Activated CD4-positive, alpha-beta T cell treated with anti-CD3 and anti-CD28 coated beads, Interleukin-2, amount 10 ng/mL, durations not matched to agents 7 days and 5 days (primary cell): ENCODE measurements around the gene PAK5. TPM values are rescaled to one million over a fixed set of nuclear protein-coding genes. Genes with fewer than 3 reads are reported as not detected.

Experiments used
- CTCF ChIA-PET: fragments of 350-600 bp; sonication (Branson Sonifier 250); formaldehyde crosslinking; loops from one replicate; lab custom pipeline; 2021; ENCODE audit warnings: antibody characterized with exemption; lab: Charles Lee
- POLR2A ChIA-PET: fragments of 350-600 bp; sonication (Branson Sonifier 250); formaldehyde crosslinking; loops from one replicate; lab custom pipeline; 2021; ENCODE audit warnings: antibody characterized with exemption; lab: Charles Lee
- DNase-seq: peaks from one replicate; pipeline ENCODE4 v3.0.0-alpha.2; 2020
- H3K27ac Mint-ChIP-seq: one replicate; pipeline ENCODE4 v1.8.0; 2021; ENCODE audit warnings: mild to moderate bottlenecking, moderate library complexity, mixed read lengths
- H3K27me3 Mint-ChIP-seq: one replicate; pipeline ENCODE4 v1.8.0; 2021; ENCODE audit warnings: mixed read lengths
- H3K36me3 Mint-ChIP-seq: one replicate; pipeline ENCODE4 v1.8.0; 2021; ENCODE audit warnings: low read depth, mixed read lengths
- H3K4me1 Mint-ChIP-seq: one replicate; pipeline ENCODE4 v1.8.0; 2021; ENCODE audit warnings: mixed read lengths
- H3K4me3 Mint-ChIP-seq: one replicate; pipeline ENCODE4 v1.8.0; 2021; ENCODE audit warnings: mild to moderate bottlenecking, moderate library complexity, mixed read lengths
- H3K9me3 Mint-ChIP-seq: one replicate; pipeline ENCODE4 v1.8.0; 2021; ENCODE audit warnings: mixed read lengths
- total RNA-seq, 2 experiments: library from RNA; stranded (reverse); gene quantifications; one replicate each; pipeline ENCODE4 v1.2.3, GENCODE V29; 2021

Gene PAK5
- total RNA-seq, 2 experiments from 2014 or later: not detected

GRCh38 chr20:9515214-9515585 is 323.7 kb downstream of the PAK5 start:
- no peak for DNase-seq
- H3K36me3 Mint-ChIP-seq: no peaks in the 10 kb centered on the region
- H3K27ac Mint-ChIP-seq: no peak overlapping the region
- H3K4me3 Mint-ChIP-seq: no peak overlapping the region
- ChIA-PET POLR2A (no interaction called here), CTCF (no interaction called here)
- H3K27me3 Mint-ChIP-seq: peaks cover 72% of the 10 kb centered on the region
- no peaks in the 10 kb centered on the region for H3K4me1 Mint-ChIP-seq
- no peaks in the 10 kb centered on the region for H3K9me3 Mint-ChIP-seq

GRCh38 chr20:9514461-9515213 is 324.2 kb downstream of the PAK5 start, which contains the start of gene LAMP5:
Gene LAMP5 (plus strand): TSS chr20:9514590. CDS start chr20:9514853, 263 bp downstream.
- peaks cover 75% of the 10 kb centered on the region for H3K27me3 Mint-ChIP-seq
- H3K9me3 Mint-ChIP-seq: no peaks in the 10 kb centered on the region
- H3K4me3 Mint-ChIP-seq: no peak within 1 kb of the TSS
- no peak within 1 kb of the TSS for H3K27ac Mint-ChIP-seq
- POLR2A ChIA-PET: no interaction called here
- H3K36me3 Mint-ChIP-seq: no peaks in the 10 kb centered on the region
- DNase-seq: no peak
- no peaks in the 10 kb centered on the region for H3K4me1 Mint-ChIP-seq
- CTCF ChIA-PET: no interaction called here

- CTCF ChIA-PET: no interaction called here
- POLR2A ChIA-PET: no interaction called here
- H3K27me3 Mint-ChIP-seq: peaks cover 79% of the 10 kb centered on the region
- no peak overlapping the region for H3K27ac Mint-ChIP-seq
- no peaks in the 10 kb centered on the region for H3K36me3 Mint-ChIP-seq
- H3K4me1 Mint-ChIP-seq: no peaks in the 10 kb centered on the region
- no peak overlapping the region for H3K4me3 Mint-ChIP-seq
- H3K9me3 Mint-ChIP-seq: no peaks in the 10 kb centered on the region
- DNase-seq: no peak
These were observed 324.8 kb downstream of the PAK5 start for GRCh38 chr20:9514072-9514460.

GRCh38 chr20:9510911-9511310 is 328.0 kb downstream of the PAK5 start:
- ChIA-PET CTCF (no interaction called here), POLR2A (no interaction called here)
- peaks cover 71% of the 10 kb centered on the region for H3K27me3 Mint-ChIP-seq
- no peaks in the 10 kb centered on the region for H3K4me1 Mint-ChIP-seq
- no peak overlapping the region for H3K27ac Mint-ChIP-seq
- H3K9me3 Mint-ChIP-seq: no peaks in the 10 kb centered on the region
- no peak for DNase-seq
- no peaks in the 10 kb centered on the region for H3K36me3 Mint-ChIP-seq
- H3K4me3 Mint-ChIP-seq: no peak overlapping the region

- no peaks in the 10 kb centered on the region for H3K36me3 Mint-ChIP-seq
- no peak overlapping the region for H3K4me3 Mint-ChIP-seq
- no peak for DNase-seq
- H3K4me1 Mint-ChIP-seq: no peaks in the 10 kb centered on the region
- ChIA-PET POLR2A (no interaction called here), CTCF (no interaction called here)
- no peaks in the 10 kb centered on the region for H3K9me3 Mint-ChIP-seq
- H3K27me3 Mint-ChIP-seq: peaks cover 60% of the 10 kb centered on the region
- H3K27ac Mint-ChIP-seq: no peak overlapping the region
These were observed 329.6 kb downstream of the PAK5 start for GRCh38 chr20:9509246-9509645.

- POLR2A ChIA-PET: no interaction called here
- Mint-ChIP-seq H3K4me1 (no peaks in the 10 kb centered on the region), H3K36me3 (no peaks in the 10 kb centered on the region), H3K27ac (no peak overlapping the region), H3K4me3 (no peak overlapping the region), H3K9me3 (no peaks in the 10 kb centered on the region), H3K27me3 (peaks cover 55% of the 10 kb centered on the region)
- CTCF ChIA-PET: no interaction called here
- DNase-seq: no peak
These were observed 330.1 kb downstream of the PAK5 start for GRCh38 chr20:9508696-9509178.

GRCh38 chr20:9508240-9508661 is 330.6 kb downstream of the PAK5 start:
- Mint-ChIP-seq H3K9me3 (no peaks in the 10 kb centered on the region), H3K4me3 (no peak overlapping the region), H3K36me3 (no peaks in the 10 kb centered on the region), H3K27ac (no peak overlapping the region), H3K4me1 (no peaks in the 10 kb centered on the region), H3K27me3 (peaks cover 55% of the 10 kb centered on the region)
- DNase-seq: no peak
- ChIA-PET CTCF (no interaction called here), POLR2A (no interaction called here)

GRCh38 chr20:9507544-9508239 is 331.2 kb downstream of the PAK5 start:
- H3K4me3 Mint-ChIP-seq: no peak overlapping the region
- no peak overlapping the region for H3K27ac Mint-ChIP-seq
- POLR2A ChIA-PET: no interaction called here
- CTCF ChIA-PET: no interaction called here
- H3K4me1 Mint-ChIP-seq: no peaks in the 10 kb centered on the region
- H3K27me3 Mint-ChIP-seq: peaks cover 52% of the 10 kb centered on the region
- no peak for DNase-seq
- no peaks in the 10 kb centered on the region for H3K36me3 Mint-ChIP-seq
- no peaks in the 10 kb centered on the region for H3K9me3 Mint-ChIP-seq

GRCh38 chr20:9506964-9507369 is 331.9 kb downstream of the PAK5 start:
- ChIA-PET POLR2A (no interaction called here), CTCF (no interaction called here)
- Mint-ChIP-seq H3K36me3 (no peaks in the 10 kb centered on the region), H3K27me3 (peaks cover 45% of the 10 kb centered on the region), H3K9me3 (no peaks in the 10 kb centered on the region), H3K4me1 (no peaks in the 10 kb centered on the region), H3K27ac (no peak overlapping the region), H3K4me3 (no peak overlapping the region)
- DNase-seq: no peak

- Mint-ChIP-seq H3K36me3 (no peaks in the 10 kb centered on the region), H3K27me3 (peaks cover 39% of the 10 kb centered on the region), H3K4me3 (no peak overlapping the region), H3K27ac (no peak overlapping the region), H3K4me1 (no peaks in the 10 kb centered on the region), H3K9me3 (no peaks in the 10 kb centered on the region)
- CTCF ChIA-PET: no interaction called here
- POLR2A ChIA-PET: no interaction called here
- no peak for DNase-seq
These were observed 332.5 kb downstream of the PAK5 start for GRCh38 chr20:9506280-9506821.

GRCh38 chr20:9503526-9504245 is 335.2 kb downstream of the PAK5 start:
- ChIA-PET CTCF (no interaction called here), POLR2A (no interaction called here)
- Mint-ChIP-seq H3K27me3 (peaks cover 22% of the 10 kb centered on the region), H3K36me3 (no peaks in the 10 kb centered on the region), H3K4me3 (no peak overlapping the region), H3K9me3 (no peaks in the 10 kb centered on the region), H3K27ac (no peak overlapping the region), H3K4me1 (no peaks in the 10 kb centered on the region)
- DNase-seq: no peak

- ChIA-PET POLR2A (no interaction called here), CTCF (no interaction called here)
- Mint-ChIP-seq H3K4me3 (no peak overlapping the region), H3K9me3 (no peaks in the 10 kb centered on the region), H3K27ac (no peak overlapping the region), H3K36me3 (no peaks in the 10 kb centered on the region), H3K4me1 (no peaks in the 10 kb centered on the region), H3K27me3 (peaks cover 8% of the 10 kb centered on the region)
- DNase-seq: no peak
These were observed 337.4 kb downstream of the PAK5 start for GRCh38 chr20:9501473-9501872.

GRCh38 chr20:9500121-9500520 is 338.8 kb downstream of the PAK5 start:
- DNase-seq: no peak
- H3K36me3 Mint-ChIP-seq: no peaks in the 10 kb centered on the region
- CTCF ChIA-PET: no interaction called here
- H3K9me3 Mint-ChIP-seq: no peaks in the 10 kb centered on the region
- H3K27ac Mint-ChIP-seq: no peak overlapping the region
- no peak overlapping the region for H3K4me3 Mint-ChIP-seq
- no peaks in the 10 kb centered on the region for H3K27me3 Mint-ChIP-seq
- no peaks in the 10 kb centered on the region for H3K4me1 Mint-ChIP-seq
- POLR2A ChIA-PET: no interaction called here
